Transverse colon (tissue), 4 donors: Measurements from ENCODE around the gene SLC38A1. TPM values are rescaled to one million over a fixed set of nuclear protein-coding genes. Genes with fewer than 3 reads are reported as not detected.
A peak's percentile ranks its signal among the peaks of the same experiment; 100 is the strongest.

Experiments used
- DNase-seq: peaks from one replicate; pipeline ENCODE4 v3.0.0-alpha.2; 2019
- H3K27ac ChIP-seq, 4 donors: fragments of 200-600 bp; sonication (generic); 2 replicates each; pipeline ENCODE4 v1.5.1; 2016 to 2018; ENCODE audit warnings: inconsistent platforms in 4 of 4
- H3K27me3 ChIP-seq: fragments of 200-600 bp; sonication (generic); 2 replicates; pipeline ENCODE4 v1.5.1; 2017; ENCODE audit warnings: inconsistent platforms
- H3K36me3 ChIP-seq, 4 donors: fragments of 200-600 bp; sonication (generic); 2 replicates each; pipeline ENCODE4 v1.5.1; 2017 to 2019; ENCODE audit warnings: inconsistent platforms in 4 of 4
- H3K4me1 ChIP-seq, 4 donors: fragments of 200-600 bp; sonication (generic); 2 replicates each; pipeline ENCODE4 v1.5.1; 2017 to 2020; ENCODE audit warnings: inconsistent platforms in 4 of 4
- H3K4me3 ChIP-seq, 4 donors: fragments of 200-600 bp; sonication (generic); 1 replicate in 1 of 4; 2 replicates in 3 of 4; pipeline versions ENCODE4 v1.5.1 to v1.6.1; 2017 to 2019; ENCODE audit warnings: inconsistent platforms in 4 of 4
- H3K9me3 ChIP-seq, 2 donors: fragments of 200-600 bp; sonication (generic); 2 replicates each; pipeline ENCODE4 v1.5.1; 2017 to 2019; ENCODE audit warnings: inconsistent platforms in 2 of 2
- EP300 ChIP-seq: sonication (generic); formaldehyde crosslinking; IDR thresholded peaks from one replicate; pipeline ENCODE4 v1.6.1; 2017; ENCODE audit warnings: antibody characterized with exemption, low read depth
- POLR2A ChIP-seq: fragments of 450-650 bp; IDR thresholded peaks from one replicate; pipeline ENCODE4 v1.6.1; 2016; ENCODE audit warnings: antibody characterized with exemption, mild to moderate bottlenecking, moderate library complexity
- POLR2AphosphoS5 ChIP-seq, 3 donors: sonication (generic); formaldehyde crosslinking; IDR thresholded peaks; one replicate each; pipeline ENCODE4 v1.6.1; 2016; ENCODE audit warnings: antibody characterized with exemption in 3 of 3
- WGBS, 2 donors: methylation state at CpG; one replicate each; pipeline ENCODE4 v1.1.5; 2018; ENCODE audit warnings: low coverage in 1 of 2; 5-methylcytosine and 5-hydroxymethylcytosine counted together
- in situ Hi-C, 4 donors: fragments of 200-750 bp; cut with MboI; loops; one replicate each; pipeline versions ENCODE4 v1.15.0 to v1.15.1; 2017; ENCODE audit warnings: low sequenced_read_pairs in 3 of 4, low pct_ligation_motif_present in 1 of 4, low pct_unique_long_range_greater_than_20kb in 1 of 4
- intact Hi-C: fragments of 100-400 bp; cut with DNase I; formaldehyde crosslinking; loops from one replicate; pipeline ENCODE4 v1.15.1; 2023; ENCODE audit warnings: low total_unique reads
- total RNA-seq, 4 donors: library from RNA; depleted of rRNA; stranded (reverse); fragments of >200 nt; gene quantifications; one replicate each; pipeline ENCODE4 v1.1.0, GENCODE V29; 2016
- TF ChIP-seq, protein P1 (sequence below), 5 experiments: fragments of 200-600 bp in 3 of 5; fragments of 450-650 bp in 2 of 5; sonication (generic) in 3 of 5; IDR thresholded peaks; 1 replicate in 2 of 5; 2 replicates in 3 of 5; pipeline ENCODE4 v1.5.1; 2016 to 2017; ENCODE audit warnings: antibody characterized with exemption in 5 of 5, inconsistent platforms in 3 of 5, mild to moderate bottlenecking in 2 of 5, moderate library complexity in 1 of 5

The SLC38A1 gene
- total RNA-seq, 4 donors from 2014 or later, result 36.8 to 139 (median 117) TPM

DNA sequence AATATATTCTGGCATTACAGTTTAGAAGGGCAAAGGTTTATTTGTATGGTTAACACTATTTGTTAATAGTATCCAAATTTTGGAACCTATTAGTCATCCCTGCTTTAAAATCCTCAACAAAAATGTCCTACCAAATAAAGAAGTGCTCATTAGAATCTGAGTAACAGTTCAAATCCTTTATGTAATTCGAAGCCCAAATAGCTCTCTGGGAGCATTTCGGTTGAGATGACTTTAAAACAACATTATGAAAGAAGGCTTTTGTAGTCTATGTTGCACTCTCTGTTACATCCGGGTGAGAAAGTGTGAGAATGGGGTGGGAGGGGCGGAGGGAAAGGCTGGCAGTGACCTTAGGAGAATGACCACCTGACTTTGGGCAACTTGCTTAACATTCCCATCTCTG is 59.7 kb downstream of the SLC38A1 start:
- peaks cover 8 to 32% (median 15%) of the 10 kb centered on the region in 4 donors for H3K4me1 ChIP-seq
- intact Hi-C loops (loop anchor here (2.0 kb wide), 1 partner anchor 60 kb away; the partner anchor contains the start of gene SLC38A1), in situ Hi-C loops (no loop called here)
- H3K27ac ChIP-seq, result peak overlapping the region; percentile 43 to 68 (median 52)
- H3K4me3 ChIP-seq, result no peak overlapping the region
- TF ChIP-seq POLR2AphosphoS5 (IDR thresholded peaks at IDR 0.05), result no peak
- no peak for TF ChIP-seq EP300
- TF ChIP-seq, protein P1, sequence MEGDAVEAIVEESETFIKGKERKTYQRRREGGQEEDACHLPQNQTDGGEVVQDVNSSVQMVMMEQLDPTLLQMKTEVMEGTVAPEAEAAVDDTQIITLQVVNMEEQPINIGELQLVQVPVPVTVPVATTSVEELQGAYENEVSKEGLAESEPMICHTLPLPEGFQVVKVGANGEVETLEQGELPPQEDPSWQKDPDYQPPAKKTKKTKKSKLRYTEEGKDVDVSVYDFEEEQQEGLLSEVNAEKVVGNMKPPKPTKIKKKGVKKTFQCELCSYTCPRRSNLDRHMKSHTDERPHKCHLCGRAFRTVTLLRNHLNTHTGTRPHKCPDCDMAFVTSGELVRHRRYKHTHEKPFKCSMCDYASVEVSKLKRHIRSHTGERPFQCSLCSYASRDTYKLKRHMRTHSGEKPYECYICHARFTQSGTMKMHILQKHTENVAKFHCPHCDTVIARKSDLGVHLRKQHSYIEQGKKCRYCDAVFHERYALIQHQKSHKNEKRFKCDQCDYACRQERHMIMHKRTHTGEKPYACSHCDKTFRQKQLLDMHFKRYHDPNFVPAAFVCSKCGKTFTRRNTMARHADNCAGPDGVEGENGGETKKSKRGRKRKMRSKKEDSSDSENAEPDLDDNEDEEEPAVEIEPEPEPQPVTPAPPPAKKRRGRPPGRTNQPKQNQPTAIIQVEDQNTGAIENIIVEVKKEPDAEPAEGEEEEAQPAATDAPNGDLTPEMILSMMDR (IDR thresholded peaks at IDR 0.05), result no peak
- TF ChIP-seq POLR2A, result no peak
- H3K9me3 ChIP-seq, result no peaks in the 10 kb centered on the region
- no peak for DNase-seq
- 43 to 47% methylated on average over 4 of the region's 4 CpGs for WGBS, 2 donors
- H3K27me3 ChIP-seq, result no peaks in the 10 kb centered on the region
- peaks cover 0 to 17% (median 7%) of the 10 kb centered on the region in 4 donors for H3K36me3 ChIP-seq

DNA sequence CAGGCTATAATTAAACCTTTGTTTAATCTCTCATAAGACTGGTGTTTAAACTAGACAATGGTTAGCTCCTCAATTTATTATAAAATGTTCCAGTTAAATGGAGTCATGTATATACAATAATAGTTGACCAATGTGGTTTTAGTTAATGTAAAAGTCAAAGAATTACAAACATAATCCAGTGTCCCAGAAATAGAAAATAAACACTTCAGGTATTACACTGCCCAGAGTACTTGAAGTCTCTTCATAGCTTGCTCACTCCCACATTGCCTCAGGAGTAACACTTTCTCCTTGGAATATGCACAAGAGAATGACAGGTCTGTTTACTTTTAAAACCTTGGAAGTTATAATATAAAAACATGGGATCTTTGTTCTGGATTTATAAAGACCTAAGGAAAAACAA is 60.5 kb downstream of the SLC38A1 start:
- Histone ChIP-seq H3K4me1 (peaks cover 8 to 32% (median 15%) of the 10 kb centered on the region in 4 donors), H3K9me3 (no peaks in the 10 kb centered on the region), H3K4me3 (no peak overlapping the region), H3K27me3 (no peaks in the 10 kb centered on the region), H3K27ac (peak overlapping the region; percentile 43 to 68 (median 52)), H3K36me3 (peaks cover 0 to 24% (median 11%) of the 10 kb centered on the region in 4 donors)
- intact Hi-C loops, result loop anchor here (2.0 kb wide), 1 partner anchor 60 kb away; the partner anchor contains the start of gene SLC38A1
- DNase-seq, result no peak
- in situ Hi-C loops, result no loop called here
- TF ChIP-seq POLR2AphosphoS5 (IDR thresholded peaks at IDR 0.05), result peak in 2 of 3 donors; percentile 39 to 48
- TF ChIP-seq EP300, result no peak

DNA sequence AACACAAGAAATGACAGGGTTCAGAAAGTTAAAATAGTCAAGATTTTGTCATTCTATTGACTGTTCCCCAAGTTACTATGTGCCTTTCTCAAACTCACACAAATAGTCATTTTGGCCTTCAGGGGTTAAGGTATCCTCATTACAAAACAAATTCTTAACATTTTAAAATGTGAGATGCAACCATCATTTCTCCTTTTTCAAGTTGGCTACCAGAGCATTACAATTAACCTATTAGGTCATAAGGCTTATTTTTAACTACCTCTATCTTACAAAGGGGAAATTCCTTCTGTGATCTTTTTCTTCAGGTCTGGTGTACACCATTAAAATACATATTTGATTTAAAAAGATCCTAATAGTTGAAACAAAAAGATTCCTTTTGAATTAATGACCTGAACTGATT is 61.2 kb downstream of the SLC38A1 start:
- intact Hi-C loops (loop anchor here (2.0 kb wide), 1 partner anchor 61 kb away; the partner anchor contains the start of gene SLC38A1), in situ Hi-C loops (no loop called here)
- H3K27ac ChIP-seq, result peak overlapping the region in 3 of 4 donors; percentile 43 to 68 (median 59)

DNA sequence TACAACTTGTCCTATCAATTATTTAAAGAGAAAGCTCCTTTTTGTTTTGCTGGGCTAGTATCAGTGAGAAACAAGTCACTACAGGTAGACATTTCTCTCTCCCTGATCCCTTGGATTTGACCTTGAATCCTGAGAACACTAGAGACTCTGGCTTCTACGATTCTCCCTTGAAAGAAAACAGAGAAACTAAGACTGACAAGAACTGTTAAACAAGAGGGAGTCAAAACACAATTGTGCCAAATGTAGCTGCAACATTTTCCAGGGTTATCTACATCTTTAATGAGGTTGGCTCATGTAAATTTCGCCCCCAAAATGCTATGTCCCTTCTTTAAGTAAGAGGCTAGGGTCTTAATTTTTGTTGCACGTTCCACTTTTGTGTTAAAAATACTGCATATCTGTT is 62.4 kb downstream of the SLC38A1 start:
- intact Hi-C loops (no loop called here), in situ Hi-C loops (no loop called here)
- 59 to 63% methylated on average over 3 of the region's 3 CpGs for WGBS, 2 donors
- peak overlapping the region in 2 of 4 donors; percentile 59 to 68 for H3K27ac ChIP-seq
- H3K36me3 ChIP-seq, result peaks cover 0 to 43% (median 17%) of the 10 kb centered on the region in 4 donors
- H3K27me3 ChIP-seq, result no peaks in the 10 kb centered on the region
- no peaks in the 10 kb centered on the region for H3K9me3 ChIP-seq
- H3K4me1 ChIP-seq, result peaks cover 8 to 32% (median 15%) of the 10 kb centered on the region in 4 donors
- no peak overlapping the region for H3K4me3 ChIP-seq
- no peak for DNase-seq
- TF ChIP-seq POLR2A (no peak), POLR2AphosphoS5 (IDR thresholded peaks at IDR 0.05) (no peak), EP300 (no peak)
- TF ChIP-seq, protein P1 (IDR thresholded peaks at IDR 0.05), result no peak

More for the DNA sequence above, 61.2 kb downstream of the SLC38A1 start:
- Histone ChIP-seq H3K36me3 (peaks cover 0 to 31% (median 12%) of the 10 kb centered on the region in 4 donors), H3K4me1 (peaks cover 8 to 32% (median 15%) of the 10 kb centered on the region in 4 donors), H3K4me3 (no peak overlapping the region), H3K9me3 (no peaks in the 10 kb centered on the region), H3K27me3 (no peaks in the 10 kb centered on the region)
- no peak for DNase-seq
- TF ChIP-seq EP300, result no peak
- TF ChIP-seq POLR2AphosphoS5 (IDR thresholded peaks at IDR 0.05), result no peak
- TF ChIP-seq, protein P1 (IDR thresholded peaks at IDR 0.05), result no peak
- TF ChIP-seq POLR2A, result no peak

DNA sequence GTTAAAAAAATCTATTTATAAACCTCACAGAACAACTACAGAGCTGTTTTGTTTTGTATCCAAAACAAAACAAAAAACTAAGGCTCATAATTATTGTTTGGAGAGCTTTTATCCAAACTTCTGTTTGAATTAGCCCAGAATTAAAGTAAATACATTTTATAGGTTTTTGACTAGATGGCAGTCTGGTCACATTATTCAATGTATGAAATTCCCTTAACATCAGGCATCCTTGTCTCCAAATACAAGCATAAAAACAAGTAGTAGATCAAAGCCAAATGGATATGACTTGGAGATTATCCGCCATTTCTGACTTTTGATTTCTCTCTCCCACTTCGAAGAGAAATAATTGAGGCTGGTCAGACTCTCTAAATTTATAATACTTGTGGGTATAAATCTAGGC is 63.5 kb downstream of the SLC38A1 start:
- H3K36me3 ChIP-seq, result peaks cover 0 to 52% (median 22%) of the 10 kb centered on the region in 4 donors
- TF ChIP-seq POLR2AphosphoS5 (IDR thresholded peaks at IDR 0.05), result no peak
- no peak for TF ChIP-seq POLR2A
- TF ChIP-seq, protein P1 (IDR thresholded peaks at IDR 0.05), result no peak
- no peak for TF ChIP-seq EP300
- 61 to 83% methylated on average over 2 of the region's 2 CpGs for WGBS, 2 donors
- no peak overlapping the region for H3K27ac ChIP-seq
- H3K27me3 ChIP-seq, result no peaks in the 10 kb centered on the region
- intact Hi-C loops (no loop called here), in situ Hi-C loops (no loop called here)
- no peak overlapping the region for H3K4me3 ChIP-seq
- H3K9me3 ChIP-seq, result no peaks in the 10 kb centered on the region
- no peak for DNase-seq
- H3K4me1 ChIP-seq, result peaks cover 8 to 29% (median 15%) of the 10 kb centered on the region in 4 donors
